SK-MEL-5 (cell line): ENCODE results near the gene RAVER1. TPM values are rescaled to one million over a fixed set of nuclear protein-coding genes. Genes with fewer than 3 reads are reported as not detected.
"Not testable (repeated sequence)": the region's sequence is repeated elsewhere in the genome, so short reads cannot be mapped to it uniquely, and the experiment has no call there.

Source experiments
- DNase-seq: peaks from one replicate; pipeline ENCODE4 v3.0.0-alpha.2; 2016; ENCODE audit warnings: low read depth, low spot score
- in situ Hi-C: cut with HindIII; loops from 2 replicates; pipeline ENCODE4 v1.10.0; 2016; ENCODE audit warnings: low sequenced_read_pairs, high pct_unique_total_duplicates, low pct_unique_long_range_greater_than_20kb
- total RNA-seq: library from RNA; depleted of rRNA; stranded (reverse); fragments of >200 nt; shearing (Covaris generic); gene quantifications from 2 replicates; pipeline ENCODE4 v1.2.3, GENCODE V29; 2014

RAVER1 gene
- total RNA-seq, 1 experiment from 2014 or later = 7.3 TPM

DNA sequence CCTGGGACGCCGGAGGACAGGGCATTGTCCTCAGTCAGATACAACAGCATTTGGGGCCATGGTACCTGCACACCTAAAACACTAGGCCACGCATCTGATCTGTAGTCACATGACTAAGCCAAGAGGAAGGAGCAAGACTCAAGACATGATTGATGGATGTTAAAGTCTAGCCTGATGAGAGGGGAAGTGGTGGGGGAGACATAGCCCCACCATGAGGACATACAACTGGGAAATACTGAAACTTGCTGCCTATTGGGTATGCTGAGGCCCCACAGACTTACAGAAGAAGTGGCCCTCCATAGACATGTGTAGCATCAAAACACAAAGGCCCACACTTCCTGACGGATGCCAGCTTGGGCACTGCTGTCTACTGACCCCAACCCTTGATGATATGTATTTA lies 47.9 kb downstream of the RAVER1 start:
- in situ Hi-C loops = no loop called here
- no peak for DNase-seq

DNA sequence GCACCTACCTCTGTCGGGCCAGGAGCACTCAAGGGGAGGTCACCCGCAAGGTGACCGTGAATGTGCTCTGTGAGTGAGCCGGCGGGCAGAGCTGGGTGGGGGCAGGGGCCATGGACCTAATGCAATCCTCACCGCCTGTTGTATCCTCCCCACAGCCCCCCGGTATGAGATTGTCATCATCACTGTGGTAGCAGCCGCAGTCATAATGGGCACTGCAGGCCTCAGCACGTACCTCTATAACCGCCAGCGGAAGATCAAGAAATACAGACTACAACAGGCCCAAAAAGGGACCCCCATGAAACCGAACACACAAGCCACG lies 48.4 kb downstream of the RAVER1 start:
- in situ Hi-C loops = no loop called here
- DNase-seq = no peak

DNA sequence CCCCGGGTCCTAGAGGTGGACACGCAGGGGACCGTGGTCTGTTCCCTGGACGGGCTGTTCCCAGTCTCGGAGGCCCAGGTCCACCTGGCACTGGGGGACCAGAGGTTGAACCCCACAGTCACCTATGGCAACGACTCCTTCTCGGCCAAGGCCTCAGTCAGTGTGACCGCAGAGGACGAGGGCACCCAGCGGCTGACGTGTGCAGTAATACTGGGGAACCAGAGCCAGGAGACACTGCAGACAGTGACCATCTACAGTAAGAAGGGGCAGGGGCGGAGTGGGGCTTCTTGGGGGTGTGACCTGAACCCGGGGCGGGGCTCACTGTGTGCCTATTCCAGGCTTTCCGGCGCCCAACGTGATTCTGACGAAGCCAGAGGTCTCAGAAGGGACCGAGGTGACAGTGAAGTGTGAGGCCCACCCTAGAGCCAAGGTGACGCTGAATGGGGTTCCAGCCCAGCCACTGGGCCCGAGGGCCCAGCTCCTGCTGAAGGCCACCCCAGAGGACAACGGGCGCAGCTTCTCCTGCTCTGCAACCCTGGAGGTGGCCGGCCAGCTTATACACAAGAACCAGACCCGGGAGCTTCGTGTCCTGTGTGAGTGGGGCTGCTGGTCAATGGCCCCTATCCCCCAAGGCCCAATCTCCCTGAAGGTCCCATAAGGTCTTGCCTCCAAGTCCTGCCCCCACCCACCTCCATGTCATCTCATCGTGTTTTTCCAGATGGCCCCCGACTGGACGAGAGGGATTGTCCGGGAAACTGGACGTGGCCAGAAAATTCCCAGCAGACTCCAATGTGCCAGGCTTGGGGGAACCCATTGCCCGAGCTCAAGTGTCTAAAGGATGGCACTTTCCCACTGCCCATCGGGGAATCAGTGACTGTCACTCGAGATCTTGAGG lies 49.0 kb downstream of the RAVER1 start:
- in situ Hi-C loops = no loop called here
- no peak for DNase-seq

DNA sequence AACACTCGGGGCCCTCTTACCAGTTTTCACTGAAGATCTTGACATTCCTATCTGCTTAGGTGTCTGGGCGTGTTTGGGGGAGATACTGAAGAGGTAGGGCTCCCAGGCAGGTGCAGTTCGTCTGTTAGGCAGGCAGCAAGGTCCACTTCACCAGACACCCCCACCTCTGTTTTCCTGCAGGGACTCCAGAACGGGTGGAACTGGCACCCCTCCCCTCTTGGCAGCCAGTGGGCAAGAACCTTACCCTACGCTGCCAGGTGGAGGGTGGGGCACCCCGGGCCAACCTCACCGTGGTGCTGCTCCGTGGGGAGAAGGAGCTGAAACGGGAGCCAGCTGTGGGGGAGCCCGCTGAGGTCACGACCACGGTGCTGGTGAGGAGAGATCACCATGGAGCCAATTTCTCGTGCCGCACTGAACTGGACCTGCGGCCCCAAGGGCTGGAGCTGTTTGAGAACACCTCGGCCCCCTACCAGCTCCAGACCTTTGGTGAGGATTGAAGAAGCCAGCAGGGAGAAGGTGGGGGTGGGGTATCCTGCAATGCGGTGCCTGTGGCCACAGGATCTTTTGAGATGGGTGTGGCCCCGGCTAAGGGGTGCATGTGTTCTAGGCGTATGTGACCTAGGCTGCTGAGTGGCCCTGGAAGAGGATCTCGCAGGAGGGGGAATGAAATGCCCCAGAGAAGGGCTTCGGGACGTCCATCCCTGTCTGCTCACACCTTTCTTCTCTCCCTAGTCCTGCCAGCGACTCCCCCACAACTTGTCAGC lies 49.8 kb downstream of the RAVER1 start:
- in situ Hi-C loops = no loop called here
- no peak for DNase-seq

DNA sequence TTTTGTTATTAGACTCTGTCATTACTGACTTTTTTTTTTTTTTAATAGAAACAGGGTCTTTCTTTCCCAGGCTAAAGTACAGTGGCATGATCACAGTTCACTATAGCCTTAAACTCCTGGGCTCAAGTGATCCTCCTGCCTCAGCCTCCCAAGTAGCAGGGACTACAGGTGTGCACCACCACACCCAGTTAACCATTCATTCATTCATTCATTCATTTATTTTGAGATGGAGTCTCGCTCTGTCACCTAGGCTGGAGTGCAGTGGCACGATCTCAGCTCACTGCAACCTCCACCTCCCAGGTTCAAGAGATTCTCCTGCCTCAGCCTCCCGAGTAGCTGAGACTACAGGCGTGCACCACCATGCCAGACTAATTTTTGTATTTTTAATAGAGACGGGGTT lies 51.3 kb downstream of the RAVER1 start:
- in situ Hi-C loops, DNase-seq: not testable (repeated sequence)

DNA sequence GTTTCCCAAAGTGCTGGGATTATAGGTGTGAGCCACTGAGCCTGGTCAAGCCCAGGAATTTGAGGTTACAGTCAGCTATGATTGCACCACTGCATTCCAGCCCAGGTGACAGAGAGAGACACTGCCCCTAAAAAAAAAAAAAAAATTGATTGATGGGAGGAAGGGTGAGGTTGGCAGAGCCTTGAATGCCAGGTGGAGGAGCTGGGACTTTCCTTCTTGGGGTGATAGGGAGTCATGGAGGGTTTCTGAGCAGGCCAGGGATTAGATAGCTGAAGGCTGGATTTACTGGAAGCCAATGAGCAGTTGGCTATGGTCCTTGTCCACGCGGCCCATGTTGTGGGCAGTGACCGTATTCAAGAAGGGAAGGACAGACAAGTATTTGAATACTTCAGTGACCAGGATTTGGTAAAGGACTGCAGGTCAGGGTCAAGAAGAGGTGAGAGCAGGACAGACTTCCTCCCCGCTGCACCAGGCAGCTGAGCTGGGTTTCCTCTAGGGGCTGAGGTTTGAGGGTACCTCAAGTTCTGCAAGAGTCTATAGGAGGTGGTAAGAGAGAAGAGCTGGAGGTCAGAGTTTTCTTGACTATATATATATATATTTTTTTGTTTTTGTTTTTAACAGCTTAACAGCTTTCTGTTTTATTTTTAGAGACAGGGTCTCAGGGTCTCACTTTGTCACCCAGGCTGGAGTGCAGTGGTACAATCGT lies 53.4 kb downstream of the RAVER1 start:
- in situ Hi-C loops = no loop called here

DNA sequence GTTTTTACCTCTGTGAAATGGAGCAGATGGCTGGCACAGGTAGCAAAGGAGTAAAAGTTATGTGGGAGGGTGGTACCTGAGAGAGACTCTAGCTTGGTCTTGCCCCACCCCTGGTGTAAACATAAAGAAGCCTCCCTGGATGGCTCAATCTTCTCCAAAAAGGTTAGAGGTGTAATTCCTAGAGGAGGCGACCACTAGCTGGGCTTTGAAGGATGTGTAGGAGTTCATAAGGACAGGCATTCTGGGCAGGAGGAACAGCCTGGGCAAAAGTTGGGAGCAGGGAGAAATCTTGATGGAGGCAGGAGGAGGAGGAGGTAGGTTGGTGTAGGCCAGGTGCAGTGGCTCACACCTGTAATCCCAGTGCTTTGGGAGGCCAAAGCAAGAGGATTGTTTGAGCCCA lies 54.4 kb downstream of the RAVER1 start:
- in situ Hi-C loops = no loop called here
- no peak for DNase-seq

More for the DNA sequence above, 53.4 kb downstream of the RAVER1 start:
- no peak for DNase-seq

DNA sequence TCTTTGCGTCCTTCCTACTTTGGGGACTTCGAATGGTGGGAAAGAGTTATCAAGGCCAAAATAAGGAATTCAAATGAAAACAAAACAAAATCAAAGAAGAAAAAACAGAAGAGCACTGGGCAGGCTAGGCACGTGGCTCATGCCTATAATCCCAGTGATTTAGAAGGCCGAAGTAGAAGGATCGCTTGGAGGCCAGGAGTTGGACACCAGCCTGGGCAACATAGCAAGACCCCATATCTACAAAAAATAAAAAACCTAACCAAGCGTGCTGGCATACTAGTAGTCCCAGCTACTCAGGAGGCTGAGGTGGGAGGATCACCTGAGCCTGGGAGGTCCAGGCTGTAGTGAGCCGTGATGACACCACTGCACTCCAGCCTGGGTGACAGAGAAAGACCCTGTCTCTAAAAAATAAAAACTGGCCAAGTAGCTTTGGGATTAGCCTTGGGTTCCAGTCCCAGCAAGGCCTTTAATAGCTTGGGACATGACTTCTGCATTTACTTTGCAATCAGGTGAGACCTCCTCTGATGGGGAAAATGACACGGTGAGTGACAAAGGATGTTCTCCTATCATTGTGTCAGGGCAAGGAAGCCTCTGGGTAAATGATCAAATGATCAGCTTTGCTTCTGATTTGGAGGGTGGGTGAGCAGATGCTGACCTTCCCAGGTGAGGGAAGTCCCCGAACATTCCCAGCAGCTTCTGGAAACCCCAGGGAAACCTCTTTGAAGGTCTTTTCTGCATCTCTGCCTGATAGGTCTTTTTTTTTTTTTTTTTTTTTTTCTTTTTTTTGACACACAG lies 55.3 kb downstream of the RAVER1 start:
- no peak for DNase-seq
- in situ Hi-C loops = no loop called here

DNA sequence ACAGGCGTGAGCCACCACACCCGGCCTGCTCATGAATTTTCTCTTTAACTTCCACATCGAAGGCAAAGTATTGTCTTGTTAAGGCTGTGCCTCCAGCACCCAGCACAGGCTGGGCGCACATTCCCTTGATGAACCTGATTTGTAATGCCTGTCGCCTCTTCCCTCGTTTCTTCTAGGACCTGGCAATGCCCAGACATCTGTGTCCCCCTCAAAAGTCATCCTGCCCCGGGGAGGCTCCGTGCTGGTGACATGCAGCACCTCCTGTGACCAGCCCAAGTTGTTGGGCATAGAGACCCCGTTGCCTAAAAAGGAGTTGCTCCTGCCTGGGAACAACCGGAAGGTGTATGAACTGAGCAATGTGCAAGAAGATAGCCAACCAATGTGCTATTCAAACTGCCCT lies 58.7 kb downstream of the RAVER1 start:
- in situ Hi-C loops = no loop called here

DNA sequence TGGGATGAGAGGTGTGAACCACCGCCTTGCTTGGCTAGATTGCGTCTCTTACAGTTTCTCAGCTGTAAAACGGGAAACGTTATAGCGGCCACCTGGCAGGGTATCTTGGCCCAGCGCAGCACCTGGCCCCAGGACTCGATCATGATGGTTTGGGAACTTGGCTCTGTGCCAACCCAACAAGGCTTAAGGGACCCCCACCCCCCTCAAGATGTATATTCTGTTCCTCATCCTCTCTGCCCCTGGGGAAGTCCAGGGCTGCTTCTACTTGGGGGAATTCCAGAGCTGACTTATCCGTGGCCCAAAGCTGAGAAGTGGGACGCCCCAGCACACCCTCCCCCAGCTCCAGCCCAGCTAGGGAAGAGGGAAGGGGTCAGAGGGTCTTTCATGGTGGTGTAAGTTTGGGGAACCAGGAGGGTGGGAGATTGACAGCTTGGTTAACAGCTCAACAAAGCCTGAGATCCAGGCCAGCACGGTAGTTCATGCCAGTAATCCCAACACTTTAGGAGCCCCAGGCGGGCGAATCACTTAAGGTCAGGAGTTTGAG lies 61.7 kb downstream of the RAVER1 start:
- DNase-seq = no peak
- in situ Hi-C loops = no loop called here

More for the DNA sequence above, 58.7 kb downstream of the RAVER1 start:
- DNase-seq = no peak

DNA sequence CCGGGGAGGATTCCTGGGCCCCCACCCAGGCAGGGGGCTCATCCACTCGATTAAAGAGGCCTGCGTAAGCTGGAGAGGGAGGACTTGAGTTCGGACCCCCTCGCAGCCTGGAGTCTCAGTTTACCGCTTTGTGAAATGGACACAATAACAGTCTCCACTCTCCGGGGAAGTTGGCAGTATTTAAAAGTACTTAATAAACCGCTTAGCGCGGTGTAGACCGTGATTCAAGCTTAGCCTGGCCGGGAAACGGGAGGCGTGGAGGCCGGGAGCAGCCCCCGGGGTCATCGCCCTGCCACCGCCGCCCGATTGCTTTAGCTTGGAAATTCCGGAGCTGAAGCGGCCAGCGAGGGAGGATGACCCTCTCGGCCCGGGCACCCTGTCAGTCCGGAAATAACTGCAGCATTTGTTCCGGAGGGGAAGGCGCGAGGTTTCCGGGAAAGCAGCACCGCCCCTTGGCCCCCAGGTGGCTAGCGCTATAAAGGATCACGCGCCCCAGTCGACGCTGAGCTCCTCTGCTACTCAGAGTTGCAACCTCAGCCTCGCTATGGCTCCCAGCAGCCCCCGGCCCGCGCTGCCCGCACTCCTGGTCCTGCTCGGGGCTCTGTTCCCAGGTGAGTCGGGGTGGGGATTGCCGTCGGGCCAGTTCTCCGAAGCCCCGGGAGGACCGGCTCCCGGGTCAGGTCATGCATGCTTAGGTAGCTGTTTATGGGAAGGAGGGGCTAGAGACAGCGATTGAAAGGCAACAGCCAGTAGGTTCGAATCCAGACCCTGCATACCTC lies 62.5 kb downstream of the RAVER1 start, which contains the start of gene ICAM1:
Gene ICAM1 (plus strand): TSS at position 505 of the 779 bp plus-strand sequence. CDS start 40 bp downstream, at position 545.
- in situ Hi-C loops = no loop called here
- peak; percentile 82 for DNase-seq

DNA sequence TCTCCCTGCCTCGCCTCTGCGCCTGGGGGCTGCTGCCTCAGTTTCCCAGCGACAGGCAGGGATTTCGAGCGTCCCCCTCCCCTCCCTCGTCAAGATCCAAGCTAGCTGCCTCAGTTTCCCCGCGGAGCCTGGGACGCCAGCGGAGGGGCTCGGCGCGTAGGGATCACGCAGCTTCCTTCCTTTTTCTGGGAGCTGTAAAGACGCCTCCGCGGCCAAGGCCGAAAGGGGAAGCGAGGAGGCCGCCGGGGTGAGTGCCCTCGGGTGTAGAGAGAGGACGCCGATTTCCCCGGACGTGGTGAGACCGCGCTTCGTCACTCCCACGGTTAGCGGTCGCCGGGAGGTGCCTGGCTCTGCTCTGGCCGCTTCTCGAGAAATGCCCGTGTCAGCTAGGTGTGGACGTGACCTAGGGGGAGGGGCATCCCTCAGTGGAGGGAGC lies 63.1 kb downstream of the RAVER1 start:
- no peak for DNase-seq
- in situ Hi-C loops = no loop called here

DNA sequence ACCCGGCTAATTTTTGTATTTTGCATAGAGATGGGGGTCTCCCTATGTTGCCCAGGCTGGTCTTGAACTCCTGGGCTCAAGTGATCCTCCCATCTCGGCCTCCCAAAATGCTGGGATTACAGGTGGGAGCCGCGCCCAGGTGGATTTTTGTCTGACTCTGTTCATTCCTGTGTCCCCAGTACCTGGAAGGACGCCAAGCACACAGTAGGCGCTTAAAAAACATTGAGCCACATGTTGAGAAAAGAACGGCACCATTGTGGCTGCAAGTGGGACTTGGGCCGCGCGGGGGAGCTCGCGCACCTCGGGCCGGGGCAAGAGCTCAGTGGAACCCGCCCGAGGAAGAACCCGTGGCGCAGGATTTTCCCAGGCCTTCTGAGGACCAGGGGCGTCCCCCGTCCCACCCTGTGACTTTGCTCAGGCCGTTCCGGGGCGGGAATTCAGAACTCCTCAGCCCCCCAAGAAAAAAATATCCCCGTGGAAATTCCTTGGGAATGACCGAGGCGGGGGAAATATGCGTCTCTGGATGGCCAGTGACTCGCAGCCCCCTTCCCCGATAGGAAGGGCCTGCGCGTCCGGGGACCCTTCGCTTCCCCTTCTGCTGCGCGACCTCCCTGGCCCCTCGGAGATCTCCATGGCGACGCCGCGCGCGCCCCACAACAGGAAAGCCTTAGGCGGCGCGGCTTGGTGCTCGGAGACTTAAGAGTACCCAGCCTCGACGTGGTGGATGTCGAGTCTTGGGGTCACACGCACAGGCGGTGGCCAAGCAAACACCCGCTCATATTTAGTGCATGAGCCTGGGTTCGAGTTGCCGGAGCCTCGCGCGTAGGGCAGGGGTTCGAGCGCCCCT lies 63.8 kb downstream of the RAVER1 start:
- DNase-seq = peak; percentile 66
- in situ Hi-C loops = no loop called here

DNA sequence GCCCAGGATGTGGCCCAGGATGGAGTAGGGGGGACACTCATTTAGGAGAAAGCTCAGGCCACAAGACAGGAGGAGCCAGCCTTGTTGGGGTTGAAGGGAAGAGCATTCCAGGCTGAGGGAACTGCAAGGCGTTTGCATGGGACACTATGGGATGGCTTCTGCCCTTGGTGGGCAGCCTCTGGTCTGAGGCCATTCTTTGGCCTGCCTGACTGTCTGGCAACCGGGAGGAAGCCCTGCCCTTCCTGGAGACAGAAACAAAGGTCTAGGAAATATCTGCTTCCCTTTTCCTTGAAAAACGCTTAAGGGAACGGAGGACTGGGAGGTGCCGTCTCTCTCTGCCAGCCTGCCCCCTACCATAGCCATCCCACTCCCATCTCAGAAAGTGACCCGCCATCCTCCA lies 65.3 kb downstream of the RAVER1 start:
- no peak for DNase-seq
- in situ Hi-C loops = no loop called here

DNA sequence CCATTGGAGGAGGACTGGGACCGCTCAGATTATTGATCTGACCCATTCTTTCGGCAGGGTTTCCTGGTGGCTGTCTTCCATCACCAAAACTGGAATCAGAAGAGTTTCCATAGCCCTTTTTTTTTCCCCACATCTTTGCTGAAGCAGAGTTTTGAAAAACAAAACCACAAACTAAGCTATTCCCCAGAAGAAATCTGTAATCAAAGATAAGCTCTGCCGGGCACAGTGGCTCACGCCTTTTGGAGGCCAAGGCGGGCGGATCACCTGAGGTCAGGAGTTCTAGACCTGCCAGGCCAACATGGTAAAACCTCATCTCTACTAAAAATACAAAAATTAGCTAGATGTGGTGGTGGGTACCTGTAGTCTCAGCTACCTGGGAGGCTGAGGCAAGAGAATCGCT lies 66.6 kb downstream of the RAVER1 start:
- in situ Hi-C loops = no loop called here
- DNase-seq = no peak
